Hepatic stellate cell (primary cell): ENCODE data around the gene MOB3B.

Experiments
- DNase-seq: peaks from one replicate; pipeline ENCODE4 v3.0.0; 2011; ENCODE audit warnings: low spot score

MOB3B gene

DNA sequence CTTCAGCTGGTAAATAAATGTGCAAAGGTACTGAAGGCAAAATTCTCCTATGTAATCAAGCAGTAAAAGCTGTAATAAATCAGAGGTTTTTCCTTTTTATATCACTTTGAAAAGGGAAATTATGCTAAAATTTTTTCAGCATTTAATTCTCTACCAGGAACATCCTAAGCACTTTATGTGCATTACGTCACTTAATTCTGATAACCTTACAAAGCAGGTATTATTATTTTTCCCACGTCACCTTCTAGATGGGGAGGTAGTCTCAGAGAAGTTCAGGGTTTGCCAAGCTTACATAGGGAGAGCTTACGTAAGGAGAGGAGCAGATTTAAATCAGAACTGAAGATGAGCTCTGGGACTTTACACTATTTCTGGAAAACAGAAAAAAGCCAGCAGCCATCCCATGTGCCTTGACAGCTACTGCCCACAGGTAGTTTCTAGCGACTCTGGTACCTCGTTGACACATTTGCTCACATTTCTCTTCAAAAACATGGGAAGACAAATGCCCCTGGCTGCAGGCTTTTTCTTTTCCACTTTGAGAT is 84.5 kb downstream of the MOB3B start:
- no peak for DNase-seq

GRCh38 chr9:27442464-27442863 is 87.2 kb downstream of the MOB3B start:
- DNase-seq = no peak

GRCh38 chr9:27441741-27442070 is 87.9 kb downstream of the MOB3B start:
- no peak for DNase-seq

DNA sequence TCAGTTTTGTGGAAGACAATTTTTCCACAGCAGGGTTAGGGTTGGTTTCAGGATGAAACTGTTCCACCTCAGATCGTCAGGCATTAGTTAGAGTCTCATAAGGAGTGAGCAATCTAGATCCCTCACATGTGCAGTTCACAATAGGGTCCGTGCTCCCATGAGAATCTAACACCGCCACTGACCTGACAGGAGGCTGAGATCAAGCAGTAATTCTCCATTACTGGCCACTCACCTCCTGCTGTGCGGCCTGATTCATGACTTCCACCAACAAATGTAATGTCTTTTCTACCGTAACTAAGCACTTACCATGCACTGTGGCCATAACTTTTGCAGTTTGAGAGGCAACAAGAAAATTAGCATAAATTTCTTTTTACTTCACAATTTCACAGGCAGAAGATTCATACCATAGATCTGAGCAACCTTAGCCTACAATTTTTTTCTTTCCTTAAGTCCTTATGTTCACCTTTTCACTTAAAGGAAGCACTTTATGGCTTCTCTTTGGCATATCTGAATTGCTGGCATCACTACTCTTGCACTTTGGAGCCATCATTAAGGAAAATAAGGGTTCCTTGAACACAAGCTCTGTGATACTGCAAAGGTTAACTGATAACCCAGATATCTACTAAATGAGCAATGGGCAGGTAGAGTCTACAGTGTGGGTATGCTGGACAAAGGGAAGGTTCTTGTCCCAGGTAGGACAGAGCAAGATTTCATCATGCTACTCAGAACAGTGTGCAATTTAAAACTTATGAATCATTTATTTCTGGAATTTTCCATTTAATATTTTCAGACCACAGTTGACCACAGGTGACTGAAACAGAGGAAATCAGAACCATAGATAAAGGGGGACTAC is 88.5 kb downstream of the MOB3B start:
- no peak for DNase-seq

- no peak for DNase-seq
These were observed 91.1 kb downstream of the MOB3B start for GRCh38 chr9:27438522-27438921.

GRCh38 chr9:27437652-27438373 is 91.8 kb downstream of the MOB3B start:
- DNase-seq = no peak

DNA sequence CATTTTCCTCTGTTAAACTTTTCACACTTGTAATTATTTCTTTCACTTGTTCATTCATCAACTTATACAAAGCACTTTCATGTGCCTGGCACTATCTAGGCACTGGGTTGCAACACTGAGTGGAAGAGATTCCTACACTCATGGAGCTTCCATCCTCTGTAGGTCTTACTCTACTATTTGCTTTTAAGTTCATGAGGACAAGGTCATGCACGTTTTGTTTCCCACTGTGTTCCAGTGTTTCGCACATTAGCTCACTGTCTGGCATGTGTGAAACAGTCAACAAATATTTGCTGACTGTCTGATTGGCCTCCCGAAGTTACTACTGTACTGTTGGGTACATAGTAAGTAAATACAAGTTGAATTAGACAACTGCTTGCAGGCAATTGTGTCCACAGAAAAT is 93.4 kb downstream of the MOB3B start:
- no peak for DNase-seq

DNA sequence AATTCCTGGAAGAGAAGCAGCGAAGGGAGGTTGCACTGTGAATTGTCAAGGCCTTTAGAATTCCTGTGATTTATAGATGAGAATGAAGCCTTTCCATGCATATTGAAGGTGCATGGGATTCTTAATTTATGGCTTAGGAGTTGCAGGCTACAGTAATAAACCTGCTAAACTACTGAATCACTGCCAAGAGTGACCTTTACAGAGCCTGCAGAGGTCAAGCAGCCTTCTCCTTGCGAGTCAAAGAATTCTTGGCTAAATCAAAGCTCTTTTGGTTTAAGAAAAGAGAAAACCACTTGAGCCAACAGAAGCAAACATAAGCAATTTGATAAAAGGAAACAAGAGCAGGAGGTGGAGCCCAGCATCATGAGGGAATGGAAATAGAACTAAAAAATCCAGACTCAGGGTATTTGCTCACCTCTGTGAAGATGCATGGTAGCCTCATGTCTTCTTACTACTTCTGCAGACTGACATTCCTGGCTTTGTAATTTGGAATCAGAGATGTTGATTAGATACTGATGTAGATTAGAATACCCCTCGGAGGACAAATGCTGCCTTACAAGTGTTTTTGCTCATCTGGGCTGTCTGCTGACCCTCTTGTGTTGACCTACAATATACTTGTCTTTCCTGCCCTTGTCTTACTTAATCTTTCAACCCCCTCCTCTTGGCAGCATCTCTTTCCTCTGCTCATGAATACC is 95.8 kb downstream of the MOB3B start:
- no peak for DNase-seq

DNA sequence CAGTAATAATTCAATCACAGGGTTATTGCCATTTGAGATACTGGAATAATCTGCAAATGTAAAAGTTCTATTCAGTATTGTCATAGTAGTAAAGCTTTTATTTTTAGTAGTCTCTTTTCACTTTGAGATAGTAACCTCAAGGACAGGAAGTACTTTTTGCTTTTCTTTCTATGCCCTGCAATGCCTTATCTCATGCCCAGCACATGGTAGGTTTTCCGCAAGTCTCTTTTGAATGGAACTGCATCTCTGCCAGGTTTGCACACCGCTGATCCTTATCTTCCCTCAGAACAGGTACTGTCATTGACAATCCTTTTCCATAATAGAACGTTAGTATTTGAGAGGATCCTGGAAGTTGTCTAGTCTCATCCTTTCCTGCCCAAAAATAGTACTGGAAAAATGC is 97.3 kb downstream of the MOB3B start:
- no peak for DNase-seq

DNA sequence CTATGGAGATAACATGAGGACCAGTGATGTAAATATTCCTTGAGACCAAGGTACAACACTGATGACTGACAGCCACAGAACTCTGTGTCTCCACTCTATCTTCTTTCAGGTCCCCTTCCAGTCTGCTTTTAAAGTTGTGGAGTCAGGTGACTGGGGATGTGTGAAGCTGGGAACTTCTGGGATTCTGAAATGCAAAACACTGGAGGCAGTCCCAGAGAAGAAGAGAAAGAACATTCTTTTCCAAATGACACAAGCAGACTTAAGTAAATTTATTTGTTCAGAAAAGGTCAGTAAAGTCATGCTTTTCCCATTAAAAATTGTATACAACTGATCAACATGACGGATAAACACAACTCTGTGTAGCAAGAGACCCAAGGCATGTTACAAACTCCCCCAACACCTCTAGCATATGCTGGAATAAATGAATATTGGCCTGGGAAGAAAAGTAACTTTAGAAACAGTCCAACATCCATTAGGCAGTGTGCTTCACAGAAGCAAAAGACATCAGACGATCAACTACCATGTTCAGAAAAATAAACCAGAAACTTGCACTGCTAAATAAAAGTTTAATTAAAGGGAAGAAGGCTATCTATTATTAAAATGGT is 98.0 kb downstream of the MOB3B start:
- no peak for DNase-seq

DNA sequence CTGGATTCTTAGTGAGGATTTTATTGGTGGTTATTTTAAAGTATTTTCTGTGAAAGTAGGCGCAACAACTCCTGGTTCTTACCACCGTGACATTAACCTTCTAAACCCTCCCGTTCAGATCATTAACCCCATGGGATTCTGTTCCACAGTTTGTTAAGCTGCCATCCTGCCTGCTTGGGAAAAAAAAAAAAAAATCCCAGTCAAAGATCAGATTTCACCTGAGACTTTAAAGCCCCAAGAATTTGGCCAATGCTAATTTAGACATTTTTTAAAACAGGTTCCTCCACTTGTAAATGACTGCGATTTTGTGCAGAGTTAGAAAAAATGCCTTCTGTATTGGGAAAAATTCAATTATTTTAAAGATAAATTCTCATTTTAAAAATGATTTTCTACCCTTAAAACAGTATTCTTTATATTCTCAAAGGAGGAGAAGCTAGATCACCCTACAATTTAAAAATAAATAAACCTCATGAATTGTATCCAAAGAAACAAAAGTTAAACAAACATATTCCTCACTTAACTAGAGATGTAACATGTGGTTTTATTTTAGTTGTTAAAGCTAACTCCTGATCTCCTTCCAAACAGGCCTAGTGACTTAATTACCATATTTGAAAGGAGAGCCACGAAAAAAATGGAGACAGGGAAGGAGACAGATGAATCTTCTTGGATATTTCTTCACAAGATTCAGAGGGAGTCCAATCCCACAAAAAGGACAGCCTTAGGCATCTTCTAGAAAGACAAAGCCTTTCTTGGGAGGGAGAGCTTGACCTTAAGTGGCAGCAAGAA is 98.7 kb downstream of the MOB3B start:
- DNase-seq = no peak

GRCh38 chr9:27429917-27430316 is 99.7 kb downstream of the MOB3B start:
- DNase-seq = no peak

- DNase-seq = no peak
These were observed 100.2 kb downstream of the MOB3B start for GRCh38 chr9:27429436-27429835.

DNA sequence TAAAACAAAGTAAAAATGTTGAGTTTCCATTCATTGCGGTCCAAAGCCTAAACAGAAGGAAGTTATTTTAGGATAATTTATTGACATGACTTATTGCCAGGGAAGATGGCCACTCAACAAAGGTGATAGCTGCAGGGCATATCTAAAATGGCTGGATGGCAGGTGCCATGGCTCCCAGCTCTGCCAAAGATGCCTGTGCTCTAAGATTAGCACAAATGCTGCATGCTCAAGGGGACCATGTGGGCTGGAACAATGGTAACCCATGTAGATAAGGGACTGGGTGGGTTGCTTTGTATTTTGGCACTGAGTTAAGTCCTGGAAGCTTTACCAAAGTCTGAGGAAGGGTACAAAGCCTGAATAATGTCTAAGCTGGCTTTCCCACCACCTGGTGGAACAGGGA is 101.1 kb downstream of the MOB3B start:
- DNase-seq = no peak

DNA sequence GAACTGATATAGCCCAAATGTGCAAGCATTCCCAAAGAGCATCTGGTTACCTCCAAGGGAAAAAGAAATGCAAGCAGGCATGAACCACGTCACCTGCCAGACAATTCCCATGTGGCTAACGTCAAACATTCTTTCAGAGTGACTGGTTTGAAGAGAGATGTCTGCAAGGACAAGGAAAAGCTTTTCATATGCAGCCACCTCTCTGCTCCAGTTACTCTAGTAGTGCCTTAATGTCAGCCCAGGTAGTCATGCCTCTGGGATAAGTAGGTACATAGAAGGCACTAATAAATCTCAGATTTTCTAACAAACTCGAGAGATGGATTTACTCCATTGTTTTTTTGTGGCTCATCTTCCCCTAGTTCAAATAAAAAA is 102.4 kb downstream of the MOB3B start:
- DNase-seq = no peak

DNA sequence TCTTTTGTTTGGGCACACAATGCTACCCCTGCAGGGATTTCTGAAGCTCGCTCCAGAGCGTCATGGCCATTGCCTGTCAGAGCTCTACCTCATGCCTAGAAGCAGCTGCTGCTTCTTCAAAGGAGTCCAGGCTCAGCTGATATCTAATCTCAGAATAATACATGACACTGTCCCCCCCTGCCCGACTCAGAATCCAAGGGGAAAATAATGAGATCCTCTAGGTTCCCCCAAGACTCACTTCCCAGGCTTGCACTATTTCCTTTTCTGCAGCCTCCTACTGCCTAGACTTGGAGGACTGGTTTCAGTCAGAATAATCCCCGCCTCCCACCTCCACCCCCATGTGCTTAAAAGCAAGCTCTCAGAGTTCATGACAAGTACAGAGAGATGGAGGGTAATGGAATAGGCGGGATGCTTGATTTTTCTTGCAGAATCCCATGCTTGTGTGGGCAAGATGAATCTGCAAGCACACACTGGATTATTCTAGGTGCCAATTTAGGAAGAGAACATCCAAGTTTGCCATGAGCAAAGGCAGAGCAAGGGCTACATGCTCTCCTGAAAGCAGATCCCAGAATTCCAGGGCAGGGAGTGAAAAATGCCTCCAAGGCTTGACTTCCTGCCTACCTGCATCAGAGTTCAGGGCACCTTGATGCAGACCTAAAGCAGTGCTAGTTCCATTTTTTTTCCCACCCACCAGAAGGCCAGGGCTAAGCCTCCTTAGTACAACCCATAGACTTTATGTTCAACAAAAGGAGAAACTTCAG is 102.9 kb downstream of the MOB3B start:
- DNase-seq = no peak

GRCh38 chr9:27425827-27426510 is 103.6 kb downstream of the MOB3B start:
- DNase-seq = no peak

- DNase-seq = no peak
These were observed 105.5 kb downstream of the MOB3B start for GRCh38 chr9:27423915-27424710.

DNA sequence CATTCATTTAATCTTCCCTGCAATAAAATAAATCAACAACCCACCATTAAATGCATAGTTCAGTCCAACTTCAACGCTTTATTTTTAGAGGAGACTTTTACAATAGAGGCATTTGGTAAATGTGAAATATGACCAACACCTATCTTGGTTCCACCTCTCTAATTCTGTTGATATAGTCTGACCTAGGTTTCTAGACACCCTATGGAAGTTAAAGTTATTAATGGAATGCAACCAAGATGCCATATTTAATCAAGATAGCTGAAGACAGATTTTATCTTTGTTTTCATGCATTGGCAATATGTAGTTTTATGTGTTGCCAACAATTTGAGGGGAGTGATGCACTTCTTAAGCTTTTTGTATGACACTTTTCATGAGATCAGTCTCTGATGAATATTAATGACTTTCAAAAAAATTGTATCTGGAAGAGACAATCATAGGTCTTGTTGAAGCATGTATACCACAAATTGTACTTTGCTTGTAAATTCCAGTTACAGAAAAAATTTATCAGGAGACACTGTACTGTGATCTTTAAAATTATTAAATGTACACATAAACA is 107.3 kb downstream of the MOB3B start:
- no peak for DNase-seq
